ENCODE measurements around the gene COQ7. TPM values are rescaled to one million over a fixed set of nuclear protein-coding genes. Genes with fewer than 3 reads are reported as not detected.

COQ7 gene
- total RNA-seq, 1 experiment from 2014 or later, result 9.5 TPM

GRCh38 chr16:19073344-19073743, 5.9 kb downstream of the COQ7 start:
- Histone ChIP-seq H3K36me3 (replicated peaks; ENCODE audit: control insufficient read depth, insufficient read depth, low read length) (no peaks in the 10 kb centered on the region; the same call in none of the 2 replicates), H3K27me3 (ENCODE audit: control insufficient read depth, insufficient read depth, low read length) (no peaks in the 10 kb centered on the region), H3K4me3 (ENCODE audit: insufficient read depth, low read depth, low read length) (no peak overlapping the region)
- no peak for DNase-seq

GRCh38 chr16:19073863-19074262, 6.4 kb downstream of the COQ7 start:
- Histone ChIP-seq H3K27me3 (ENCODE audit: control insufficient read depth, insufficient read depth, low read length) (no peaks in the 10 kb centered on the region), H3K4me3 (ENCODE audit: insufficient read depth, low read depth, low read length) (no peak overlapping the region), H3K36me3 (replicated peaks; ENCODE audit: control insufficient read depth, insufficient read depth, low read length) (no peaks in the 10 kb centered on the region; the same call in none of the 2 replicates)
- DNase-seq, result no peak

- H3K36me3 ChIP-seq (replicated peaks; ENCODE audit: control insufficient read depth, insufficient read depth, low read length), result no peaks in the 10 kb centered on the region; the same call in none of the 2 replicates
- DNase-seq, result no peak
- H3K27me3 ChIP-seq (ENCODE audit: control insufficient read depth, insufficient read depth, low read length), result no peaks in the 10 kb centered on the region
- H3K4me3 ChIP-seq (ENCODE audit: insufficient read depth, low read depth, low read length), result no peak overlapping the region
Measured at GRCh38 chr16:19075511-19075910, 8.1 kb downstream of the COQ7 start.

- DNase-seq, result no peak
- no peak overlapping the region for H3K4me3 ChIP-seq (ENCODE audit: insufficient read depth, low read depth, low read length)
- no peaks in the 10 kb centered on the region for H3K27me3 ChIP-seq (ENCODE audit: control insufficient read depth, insufficient read depth, low read length)
- no peaks in the 10 kb centered on the region; the same call in none of the 2 replicates for H3K36me3 ChIP-seq (replicated peaks; ENCODE audit: control insufficient read depth, insufficient read depth, low read length)
Measured at GRCh38 chr16:19077879-19078278, 10.5 kb downstream of the COQ7 start.

- Histone ChIP-seq H3K36me3 (replicated peaks; ENCODE audit: control insufficient read depth, insufficient read depth, low read length) (no peaks in the 10 kb centered on the region), H3K27me3 (ENCODE audit: control insufficient read depth, insufficient read depth, low read length) (peaks cover 8% of the 10 kb centered on the region), H3K4me3 (ENCODE audit: insufficient read depth, low read depth, low read length) (no peak overlapping the region)
- DNase-seq, result no peak
Measured at GRCh38 chr16:19083670-19084069, 16.3 kb downstream of the COQ7 start.

GRCh38 chr16:19084139-19084538, 16.7 kb downstream of the COQ7 start:
- no peak overlapping the region for H3K4me3 ChIP-seq (ENCODE audit: insufficient read depth, low read depth, low read length)
- DNase-seq, result no peak
- peaks cover 8% of the 10 kb centered on the region for H3K27me3 ChIP-seq (ENCODE audit: control insufficient read depth, insufficient read depth, low read length)
- H3K36me3 ChIP-seq (replicated peaks; ENCODE audit: control insufficient read depth, insufficient read depth, low read length), result no peaks in the 10 kb centered on the region

- Histone ChIP-seq H3K4me3 (ENCODE audit: insufficient read depth, low read depth, low read length) (no peak overlapping the region), H3K27me3 (ENCODE audit: control insufficient read depth, insufficient read depth, low read length) (peaks cover 8% of the 10 kb centered on the region), H3K36me3 (replicated peaks; ENCODE audit: control insufficient read depth, insufficient read depth, low read length) (no peaks in the 10 kb centered on the region)
- no peak for DNase-seq
Measured at GRCh38 chr16:19084879-19085278, 17.5 kb downstream of the COQ7 start.

DNA sequence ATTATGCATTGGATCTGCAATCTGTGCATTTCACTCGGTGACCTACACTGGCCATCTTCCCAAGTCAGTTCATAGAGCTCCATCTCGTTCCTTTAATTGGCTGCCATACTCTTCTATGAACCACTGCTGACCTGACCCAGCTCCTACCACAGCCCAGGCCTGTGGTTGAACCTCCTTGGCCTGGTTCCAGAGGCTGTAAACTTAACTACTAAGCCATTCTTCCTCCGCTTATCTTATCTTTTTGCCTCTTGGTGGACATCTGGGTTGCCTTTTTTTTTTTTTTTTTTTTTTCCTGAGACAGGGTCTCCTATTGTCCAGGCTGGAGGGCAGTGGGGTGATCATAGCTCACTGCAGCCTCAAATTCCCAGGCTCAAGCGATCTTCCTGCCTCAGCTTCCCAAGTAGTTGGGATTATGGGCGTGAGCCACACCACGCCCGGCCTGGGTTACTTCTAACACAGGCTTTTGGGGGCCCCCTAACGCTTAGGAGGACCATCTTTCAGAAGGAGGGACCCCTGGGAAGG, 18.3 kb downstream of the COQ7 start:
- H3K4me3 ChIP-seq (ENCODE audit: insufficient read depth, low read depth, low read length), result no peak overlapping the region
- H3K27me3 ChIP-seq (ENCODE audit: control insufficient read depth, insufficient read depth, low read length), result peaks cover 8% of the 10 kb centered on the region
- DNase-seq, result no peak
- no peaks in the 10 kb centered on the region for H3K36me3 ChIP-seq (replicated peaks; ENCODE audit: control insufficient read depth, insufficient read depth, low read length)

DNA sequence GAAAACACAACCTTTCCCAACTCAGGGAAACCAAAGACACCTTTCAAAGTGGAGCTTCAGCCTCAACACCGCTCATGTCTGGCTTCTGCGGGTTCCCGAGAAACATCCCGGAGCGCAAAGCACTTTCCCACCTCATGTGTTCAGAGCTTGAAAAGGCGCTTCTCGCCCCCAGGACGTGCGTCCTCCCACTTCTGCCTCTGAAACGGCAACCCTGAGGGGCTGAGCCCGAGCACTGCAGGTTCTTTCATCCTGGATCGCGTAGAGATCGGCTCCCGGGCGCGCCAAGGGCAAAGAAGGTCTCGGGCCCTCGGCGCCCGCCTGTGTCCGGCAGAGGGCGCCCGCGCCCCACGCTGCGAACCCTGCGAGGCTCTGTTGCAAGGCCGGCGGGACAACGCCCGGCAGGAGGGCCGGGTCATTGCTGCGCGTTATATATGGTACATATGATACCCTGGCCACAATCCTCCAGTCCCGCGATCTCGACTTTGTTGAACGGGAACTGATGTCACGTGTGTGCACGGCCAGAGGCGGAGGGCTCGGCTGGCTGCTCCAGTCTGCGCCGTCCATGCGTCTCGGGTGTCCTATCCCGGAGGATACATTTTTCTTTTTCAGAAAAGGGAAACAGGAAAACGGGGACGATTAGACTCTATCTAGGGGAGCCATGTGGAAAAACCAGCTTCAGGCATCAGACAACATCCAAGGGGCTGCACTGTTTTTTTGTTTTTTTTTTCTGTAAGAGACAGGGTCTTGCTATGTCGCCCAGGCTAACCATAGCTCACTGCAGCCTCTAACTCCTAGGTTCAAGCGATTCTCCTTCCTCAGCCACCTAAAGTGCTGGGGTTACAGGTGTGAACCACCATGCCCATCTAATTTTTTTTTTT, 19.1 kb downstream of the COQ7 start:
- H3K36me3 ChIP-seq (replicated peaks; ENCODE audit: control insufficient read depth, insufficient read depth, low read length), result no peaks in the 10 kb centered on the region
- H3K4me3 ChIP-seq (ENCODE audit: insufficient read depth, low read depth, low read length), result peak overlapping the region; percentile 18; the same call in 1 of the 2 replicates
- peak; percentile 92 for DNase-seq
- peaks cover 8% of the 10 kb centered on the region for H3K27me3 ChIP-seq (ENCODE audit: control insufficient read depth, insufficient read depth, low read length)

- DNase-seq, result no peak
- no peaks in the 10 kb centered on the region for H3K36me3 ChIP-seq (replicated peaks; ENCODE audit: control insufficient read depth, insufficient read depth, low read length)
Measured at GRCh38 chr16:19088341-19088916, 21.0 kb downstream of the COQ7 start.

GRCh38 chr16:19089410-19089955, 22.1 kb downstream of the COQ7 start:
- no peak for DNase-seq
- no peaks in the 10 kb centered on the region for H3K36me3 ChIP-seq (replicated peaks; ENCODE audit: control insufficient read depth, insufficient read depth, low read length)
- H3K27me3 ChIP-seq (ENCODE audit: control insufficient read depth, insufficient read depth, low read length), result peaks cover 8% of the 10 kb centered on the region
- no peak overlapping the region for H3K4me3 ChIP-seq (ENCODE audit: insufficient read depth, low read depth, low read length)

More at GRCh38 chr16:19088341-19088916, 21.0 kb downstream of the COQ7 start:
- Histone ChIP-seq H3K27me3 (ENCODE audit: control insufficient read depth, insufficient read depth, low read length) (peaks cover 8% of the 10 kb centered on the region), H3K4me3 (ENCODE audit: insufficient read depth, low read depth, low read length) (no peak overlapping the region)

GRCh38 chr16:19090916-19091315, 23.5 kb downstream of the COQ7 start:
- H3K4me3 ChIP-seq (ENCODE audit: insufficient read depth, low read depth, low read length), result no peak overlapping the region
- H3K27me3 ChIP-seq (ENCODE audit: control insufficient read depth, insufficient read depth, low read length), result peaks cover 4% of the 10 kb centered on the region
- DNase-seq, result no peak
- H3K36me3 ChIP-seq (replicated peaks; ENCODE audit: control insufficient read depth, insufficient read depth, low read length), result no peaks in the 10 kb centered on the region

GRCh38 chr16:19092653-19093410, 25.4 kb downstream of the COQ7 start:
- Histone ChIP-seq H3K4me3 (ENCODE audit: insufficient read depth, low read depth, low read length) (no peak overlapping the region), H3K36me3 (replicated peaks; ENCODE audit: control insufficient read depth, insufficient read depth, low read length) (no peaks in the 10 kb centered on the region), H3K27me3 (ENCODE audit: control insufficient read depth, insufficient read depth, low read length) (no peaks in the 10 kb centered on the region)
- no peak for DNase-seq
